ENCODE results near the gene WNT9B.

The WNT9B gene

GRCh38 chr17:46851029-46851741, at the start of gene WNT9B:
Gene WNT9B, plus strand, starts transcription at chr17:46851583. Its CDS starts 56 bp downstream, at chr17:46851639.
- in situ Hi-C loops (cut with MboI; ENCODE audit: low sequenced_read_pairs): no loop called here

GRCh38 chr17:46802800-46803199, 48.6 kb upstream of the WNT9B start:
- in situ Hi-C loops (cut with MboI; ENCODE audit: low sequenced_read_pairs): no loop called here

DNA sequence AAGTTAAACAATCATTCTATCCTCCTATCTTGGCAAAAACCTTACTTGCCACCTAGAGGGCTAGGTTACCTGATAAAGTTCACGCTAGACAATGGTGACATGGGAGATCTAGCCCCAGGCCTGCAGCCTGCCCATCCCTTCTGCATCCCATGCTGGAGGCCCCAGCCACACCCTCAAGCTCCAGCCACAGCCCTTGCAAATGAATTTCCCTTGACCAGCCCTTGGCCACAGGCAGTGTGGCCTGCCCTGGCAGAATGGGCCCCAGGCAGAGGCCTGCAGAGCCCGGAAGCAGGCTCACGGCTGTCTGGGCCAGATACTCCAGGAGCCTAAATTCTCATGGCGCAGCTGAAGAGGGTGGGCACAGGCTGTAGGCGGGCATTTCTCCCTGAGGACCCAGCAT, 47.8 kb upstream of the WNT9B start:
- in situ Hi-C loops (cut with MboI; ENCODE audit: low sequenced_read_pairs): no loop called here

GRCh38 chr17:46805771-46806170, 45.6 kb upstream of the WNT9B start:
- in situ Hi-C loops (cut with MboI; ENCODE audit: low sequenced_read_pairs): no loop called here

DNA sequence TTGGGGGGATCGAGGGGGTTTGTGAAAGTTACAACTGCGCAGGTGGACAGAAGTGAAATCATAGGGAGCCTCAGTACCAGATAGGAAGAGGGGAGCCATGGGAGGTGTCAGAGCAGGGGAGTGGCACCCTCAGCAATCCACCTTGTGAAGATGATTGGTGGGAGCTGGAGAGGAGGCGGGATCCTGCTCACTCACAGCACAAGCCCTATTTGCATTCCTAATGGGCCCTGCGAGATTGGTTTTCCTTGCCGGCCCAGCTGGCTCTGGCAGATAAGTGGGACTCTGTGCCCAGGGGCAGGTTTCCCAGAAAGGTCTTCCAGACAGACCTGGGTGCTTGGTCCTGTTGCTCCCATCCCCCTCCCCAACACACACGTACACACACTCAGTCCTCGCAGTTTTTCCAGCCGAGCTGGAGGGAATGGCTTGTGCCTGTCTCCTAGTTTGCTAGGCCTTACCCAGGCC, 42.2 kb upstream of the WNT9B start:
- in situ Hi-C loops (cut with MboI; ENCODE audit: low sequenced_read_pairs): no loop called here

DNA sequence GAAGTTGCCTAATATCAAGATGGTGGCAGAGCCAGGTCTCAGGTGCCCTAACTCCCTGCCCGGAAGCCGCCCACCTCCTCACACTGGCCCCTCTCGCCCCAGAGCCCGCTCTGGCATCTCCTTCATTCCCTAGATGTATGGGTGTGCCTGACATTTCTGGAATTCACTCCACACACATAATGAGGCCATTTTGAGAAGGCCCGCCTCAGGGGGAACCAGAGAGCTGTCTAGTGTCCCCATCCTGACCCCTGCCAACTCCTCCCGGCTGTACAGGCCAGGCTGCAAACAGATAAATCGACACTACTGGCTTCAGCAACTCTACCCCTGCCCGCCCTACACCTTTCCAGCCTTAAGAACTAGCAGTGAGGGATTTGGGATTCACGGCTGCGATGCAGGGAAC, 40.5 kb upstream of the WNT9B start:
- in situ Hi-C loops (cut with MboI; ENCODE audit: low sequenced_read_pairs): no loop called here

DNA sequence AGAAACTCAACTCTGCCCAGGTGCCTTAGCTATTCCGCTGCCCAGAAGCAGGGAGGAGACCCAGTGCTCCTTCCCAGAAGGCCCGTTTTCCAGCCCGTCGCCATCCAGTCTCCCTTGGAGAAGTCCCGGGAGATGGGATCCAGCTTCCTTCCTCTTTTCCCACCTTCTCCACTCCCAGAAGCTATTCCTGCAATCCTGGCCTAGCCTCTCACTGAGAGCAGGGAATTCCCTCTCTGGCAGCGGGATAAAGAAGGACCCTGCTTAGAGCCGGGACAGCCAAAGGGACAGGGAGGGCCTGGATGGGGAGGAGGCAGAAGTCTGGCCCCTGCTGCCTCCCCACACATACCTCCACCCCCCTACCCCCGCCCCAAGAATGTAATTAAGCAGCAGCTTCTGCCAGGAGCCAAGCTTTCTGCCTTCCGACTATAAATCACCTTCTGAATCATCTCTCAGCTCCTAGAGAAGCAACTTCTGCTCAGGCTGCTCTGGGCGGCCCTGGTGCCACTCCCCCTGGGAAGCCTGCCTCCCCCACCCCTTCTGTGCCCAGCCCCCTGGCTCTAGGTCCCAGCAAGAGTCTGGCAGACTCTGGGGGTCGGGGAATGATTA, 39.3 kb upstream of the WNT9B start:
- in situ Hi-C loops (cut with MboI; ENCODE audit: low sequenced_read_pairs): no loop called here

- in situ Hi-C loops (cut with MboI; ENCODE audit: low sequenced_read_pairs): no loop called here
Observed at GRCh38 chr17:46812624-46813318, 38.6 kb upstream of the WNT9B start.

- in situ Hi-C loops (cut with MboI; ENCODE audit: low sequenced_read_pairs): no loop called here
Observed at GRCh38 chr17:46813920-46814319, 37.5 kb upstream of the WNT9B start.

DNA sequence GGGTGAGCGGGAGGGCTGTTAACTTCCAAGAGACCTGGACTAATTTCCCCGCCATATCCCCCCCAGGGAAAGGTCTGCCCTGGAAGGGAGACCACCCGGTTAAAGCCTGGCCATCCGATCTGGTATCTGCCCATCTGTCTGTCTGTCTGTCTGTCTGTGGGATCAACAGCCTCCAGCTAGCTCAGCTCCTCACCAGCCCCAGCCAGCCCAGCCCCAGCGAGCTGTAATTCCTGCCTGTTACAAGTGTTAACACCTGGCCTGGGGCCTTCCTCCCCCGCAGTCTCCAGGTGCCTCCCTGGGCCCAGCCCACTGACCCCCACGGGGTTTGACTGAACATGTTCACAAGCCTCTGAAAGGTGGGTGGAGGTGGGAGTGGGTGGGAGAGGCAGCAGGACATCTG, 36.9 kb upstream of the WNT9B start:
- in situ Hi-C loops (cut with MboI; ENCODE audit: low sequenced_read_pairs): no loop called here

- in situ Hi-C loops (cut with MboI; ENCODE audit: low sequenced_read_pairs): no loop called here
Observed at GRCh38 chr17:46815474-46816353, 35.7 kb upstream of the WNT9B start.

DNA sequence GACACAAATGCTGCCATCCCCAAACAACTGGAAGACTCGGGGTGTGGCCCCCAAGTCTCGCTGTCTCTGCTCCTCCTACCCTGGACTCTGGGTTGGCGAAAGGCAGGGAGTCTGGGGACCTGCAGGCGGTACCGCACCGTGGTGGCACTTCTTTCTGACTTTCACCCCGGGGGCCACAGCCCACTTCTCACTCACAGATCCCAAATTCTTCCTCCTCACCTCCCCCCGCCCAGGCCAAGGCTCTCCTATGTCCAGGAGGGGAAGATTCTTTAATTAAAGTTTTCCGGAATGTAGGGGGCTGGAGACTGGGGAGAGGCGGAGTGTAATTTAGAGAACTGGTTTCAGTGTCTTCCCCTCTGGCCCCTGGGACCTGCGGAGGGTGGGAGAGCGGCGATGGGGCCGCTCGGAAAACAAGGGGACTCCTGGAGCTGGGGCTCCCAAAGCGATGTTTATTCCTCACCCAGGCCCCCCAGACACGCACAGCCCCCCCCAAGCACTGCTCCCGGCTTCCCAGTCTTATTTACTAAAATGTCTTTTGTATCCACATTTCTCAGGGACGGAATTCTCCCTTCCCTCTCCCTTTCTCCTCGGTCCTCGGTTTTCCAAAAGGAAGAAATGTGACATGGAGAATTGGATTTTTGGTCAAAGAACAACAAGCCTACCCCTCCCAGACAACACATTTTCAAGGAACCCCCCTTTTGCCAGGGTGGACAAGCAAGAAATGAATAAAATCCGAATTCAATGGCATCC, 34.1 kb upstream of the WNT9B start:
- in situ Hi-C loops (cut with MboI; ENCODE audit: low sequenced_read_pairs): no loop called here

- in situ Hi-C loops (cut with MboI; ENCODE audit: low sequenced_read_pairs): no loop called here
Observed at GRCh38 chr17:46817901-46818209, 33.5 kb upstream of the WNT9B start.

DNA sequence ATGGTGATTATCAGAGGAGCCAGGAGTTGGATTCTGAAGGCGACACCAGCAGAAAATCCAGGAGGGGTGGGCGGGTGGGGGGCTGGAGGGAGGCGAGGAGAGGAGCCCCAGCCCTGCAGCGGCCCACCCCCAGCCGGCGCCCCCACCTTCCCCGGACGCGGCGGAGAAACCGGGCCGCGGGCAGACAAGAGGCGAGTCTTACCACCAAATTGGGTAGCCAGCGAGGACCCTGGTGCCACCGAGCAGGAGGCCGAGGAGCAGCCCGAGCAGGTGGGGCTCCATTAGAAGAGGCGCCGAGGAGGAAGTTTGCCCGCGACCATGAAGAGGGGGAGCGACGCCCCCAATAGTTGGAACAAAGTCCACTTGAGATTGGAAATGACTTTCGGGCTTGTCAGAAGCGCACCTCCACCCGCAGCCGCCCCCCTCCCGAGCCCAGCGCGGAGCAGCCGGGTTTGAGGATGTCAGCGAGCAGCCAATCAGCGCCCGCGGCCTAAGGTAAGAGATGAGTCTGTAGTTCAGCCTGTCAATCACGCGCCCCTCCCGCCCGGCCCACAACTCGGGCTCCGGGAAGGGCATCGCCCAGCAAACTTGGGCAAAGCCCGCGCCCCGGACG, 33.0 kb upstream of the WNT9B start, which contains the start of gene WNT3:
TSS of gene WNT3 (minus strand) at position 377 of the 613 bp plus-strand sequence. CDS start at position 282, 95 bp downstream.
- in situ Hi-C loops (cut with MboI; ENCODE audit: low sequenced_read_pairs): no loop called here

DNA sequence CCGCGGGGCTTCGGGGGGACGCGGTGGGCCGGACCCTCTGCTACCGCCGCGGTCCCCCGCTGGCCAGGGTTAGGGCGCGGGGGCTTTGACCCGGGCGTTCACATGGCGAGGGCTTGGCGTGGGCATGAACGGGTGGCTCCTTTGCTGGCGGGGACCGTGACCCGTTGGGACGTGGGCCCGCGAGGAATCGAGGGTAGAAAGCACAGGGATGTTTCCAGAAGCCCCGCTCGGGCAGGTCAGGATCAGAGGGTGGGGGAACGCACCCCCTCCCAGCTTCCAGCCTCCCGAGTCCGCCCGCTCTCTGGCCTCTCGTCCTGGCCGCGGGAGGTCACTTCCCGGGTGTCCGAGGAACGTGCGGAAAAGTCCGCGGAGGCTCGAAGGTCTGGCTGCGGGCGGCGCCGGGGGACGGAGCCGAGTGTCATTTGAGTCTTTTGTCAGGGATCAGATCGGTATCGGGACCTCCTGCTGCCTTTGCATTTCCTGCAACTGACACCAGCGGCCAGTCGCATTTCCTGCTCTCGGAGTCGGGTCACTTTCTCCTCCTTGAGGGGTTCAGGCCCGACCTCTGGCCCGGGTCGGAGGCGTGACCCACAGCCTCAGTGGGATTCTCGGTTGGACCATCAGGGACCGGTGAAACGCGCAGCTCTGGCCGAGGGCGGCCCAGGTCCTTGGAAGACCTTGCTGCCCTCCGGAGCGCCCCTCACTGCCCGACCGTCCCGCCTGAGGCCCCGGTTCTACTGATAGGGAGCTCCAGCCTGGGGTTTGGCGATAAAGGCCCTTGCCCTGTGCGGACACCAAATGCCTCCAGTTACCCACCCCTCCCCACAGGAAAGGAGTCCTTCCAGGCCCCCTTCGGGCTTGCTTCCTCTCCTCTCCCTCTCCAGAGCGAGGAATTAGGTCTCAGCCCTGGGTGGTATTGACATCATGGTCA, 32.2 kb upstream of the WNT9B start:
- in situ Hi-C loops (cut with MboI; ENCODE audit: low sequenced_read_pairs): no loop called here

GRCh38 chr17:46819906-46820351, 31.5 kb upstream of the WNT9B start:
- in situ Hi-C loops (cut with MboI; ENCODE audit: low sequenced_read_pairs): no loop called here

GRCh38 chr17:46820592-46821450, 30.6 kb upstream of the WNT9B start:
- in situ Hi-C loops (cut with MboI; ENCODE audit: low sequenced_read_pairs): no loop called here

Data from hTERT RPE-1 (cell line).